ENCODE measurements around the gene SIMC1.
"Not testable (repeated sequence)": the region's sequence is repeated elsewhere in the genome, so short reads cannot be mapped to it uniquely, and the experiment has no call there.

Gene SIMC1

DNA sequence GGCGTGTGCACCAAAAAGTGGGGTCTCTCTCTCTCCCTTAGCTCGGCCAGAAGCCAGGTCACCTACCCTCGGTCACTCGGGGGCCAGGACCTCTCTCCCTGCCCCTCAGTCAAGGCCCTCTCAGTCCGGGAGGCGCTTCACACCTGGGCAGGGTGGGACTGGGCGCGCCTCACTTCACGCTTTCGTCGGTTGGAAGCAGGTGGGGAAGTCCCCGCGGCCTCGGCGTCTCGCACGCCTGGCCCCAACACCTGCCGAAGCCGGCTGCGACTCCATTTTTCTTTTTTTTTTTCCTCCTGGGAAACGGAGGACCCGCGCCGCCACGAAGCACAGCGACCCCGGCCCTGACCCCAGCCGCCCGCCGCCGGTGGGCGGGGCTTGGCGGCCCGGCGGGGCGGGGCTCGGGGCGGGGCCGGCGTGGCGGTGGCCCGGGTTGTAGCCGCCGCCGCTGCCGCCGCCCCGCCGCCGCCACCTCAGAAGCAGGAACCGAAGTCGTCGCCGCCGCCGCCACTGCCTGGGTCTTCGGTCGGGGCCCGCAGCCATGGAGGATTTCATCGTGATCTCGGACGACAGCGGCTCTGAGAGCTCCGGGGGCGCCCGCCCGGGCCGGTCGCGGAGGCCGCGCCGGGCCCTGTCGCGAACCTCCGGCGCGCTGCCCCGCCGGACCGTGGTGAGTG lies at the start of gene SIMC1:
Gene SIMC1, plus strand, starts transcription at position 454 of the 674 bp plus-strand sequence. Its CDS starts 85 bp downstream, at position 539.
- DNase-seq: not testable (repeated sequence)

- no peak for DNase-seq
Observed at GRCh38 chr5:176188506-176189193, 49.6 kb upstream of the SIMC1 start.

- DNase-seq: no peak
Observed at GRCh38 chr5:176189857-176190256, 48.4 kb upstream of the SIMC1 start.

- DNase-seq: no peak
Observed at GRCh38 chr5:176190886-176191755, 47.1 kb upstream of the SIMC1 start.

DNA sequence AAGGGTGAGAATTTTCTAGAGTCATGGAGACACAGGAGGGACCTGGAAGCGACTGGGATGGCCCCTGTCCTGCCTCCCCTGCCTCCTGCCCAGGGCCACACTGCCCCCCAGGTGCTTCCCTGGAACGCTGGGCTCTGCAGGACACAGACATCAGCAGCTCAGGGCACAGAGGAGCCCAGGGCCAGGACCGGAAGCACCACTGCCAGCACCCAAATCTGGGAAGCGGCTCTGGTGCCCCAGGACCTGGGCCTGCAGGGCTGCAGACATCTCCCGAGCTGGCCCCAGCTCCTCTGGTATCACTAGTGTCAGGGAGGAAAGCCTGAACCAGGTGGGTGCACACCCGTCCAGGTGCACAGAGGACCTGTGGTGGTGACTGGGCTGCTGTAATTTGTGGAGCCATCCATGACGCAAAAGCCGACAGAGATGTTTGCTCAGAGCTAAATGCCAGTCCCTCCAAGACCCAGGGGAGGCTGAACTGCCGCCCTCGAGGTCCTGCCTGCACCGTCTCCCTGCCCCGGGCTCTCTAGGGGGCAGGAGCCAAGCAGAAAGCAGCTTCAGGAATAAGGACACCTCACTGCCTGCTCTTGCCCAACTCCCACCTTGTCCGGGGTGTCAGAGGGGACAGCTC lies 46.0 kb upstream of the SIMC1 start:
- DNase-seq: no peak

DNA sequence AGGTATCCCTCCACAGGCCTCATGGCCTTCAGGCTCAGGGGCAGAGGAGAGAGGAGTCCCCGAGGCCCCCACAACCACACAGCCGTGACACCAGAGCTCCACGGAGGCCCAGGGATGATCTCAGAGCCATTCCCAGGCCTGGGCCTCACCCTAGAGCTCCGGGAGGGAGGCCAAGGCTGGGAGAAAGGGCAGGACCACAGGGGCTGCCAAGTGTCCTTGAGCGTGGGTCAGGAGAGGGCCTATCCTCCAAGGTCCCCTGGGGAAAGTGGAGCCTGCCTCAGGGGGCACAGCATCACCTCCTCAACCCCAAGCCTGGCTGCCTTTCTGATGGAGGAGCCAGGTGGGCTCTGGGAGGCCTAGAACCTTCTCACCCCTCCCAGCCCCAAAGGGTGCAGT lies 45.5 kb upstream of the SIMC1 start:
- not testable (repeated sequence) for DNase-seq

DNA sequence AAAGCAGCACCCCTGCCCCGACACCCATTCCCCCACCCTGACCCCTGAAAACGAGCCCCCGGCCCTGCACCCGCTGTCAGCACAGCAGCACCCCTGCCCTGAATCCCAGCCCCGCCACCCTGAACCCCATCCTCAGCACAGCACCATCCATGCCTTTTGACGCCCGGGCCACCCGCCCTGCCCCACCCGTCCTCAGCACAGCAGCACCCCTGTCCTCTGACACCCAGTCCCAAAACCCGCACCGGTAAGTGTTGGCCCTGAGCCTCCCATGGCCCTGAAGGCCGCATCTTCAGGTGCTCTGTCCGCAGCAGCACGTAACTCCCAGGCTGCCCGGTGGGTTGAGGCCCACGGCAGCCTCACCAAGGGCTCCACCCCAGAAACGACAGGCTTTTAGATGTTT lies 44.6 kb upstream of the SIMC1 start:
- DNase-seq: not testable (repeated sequence)

GRCh38 chr5:176194238-176195083 lies 43.8 kb upstream of the SIMC1 start:
- not testable (repeated sequence) for DNase-seq

DNA sequence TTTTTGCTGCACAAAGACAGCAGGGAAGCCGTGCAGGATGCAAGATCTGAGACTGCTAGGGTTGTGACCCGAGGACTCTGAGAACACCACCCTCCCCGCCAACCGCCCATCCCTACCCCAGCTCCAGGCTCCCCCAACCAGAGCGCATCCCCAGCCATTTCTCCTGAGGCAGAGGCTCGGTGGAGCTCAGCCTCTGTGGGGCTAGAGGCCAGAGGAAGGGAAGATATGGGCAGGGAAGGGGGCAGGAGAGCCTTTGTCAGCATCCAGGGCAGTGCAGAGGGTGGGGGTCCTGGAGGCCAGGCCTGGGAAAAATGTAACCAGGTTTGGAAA lies 43.2 kb upstream of the SIMC1 start:
- DNase-seq: not testable (repeated sequence)

GRCh38 chr5:176195487-176196207 lies 42.6 kb upstream of the SIMC1 start:
- not testable (repeated sequence) for DNase-seq

- not testable (repeated sequence) for DNase-seq
Observed at GRCh38 chr5:176196781-176197180, 41.4 kb upstream of the SIMC1 start.

DNA sequence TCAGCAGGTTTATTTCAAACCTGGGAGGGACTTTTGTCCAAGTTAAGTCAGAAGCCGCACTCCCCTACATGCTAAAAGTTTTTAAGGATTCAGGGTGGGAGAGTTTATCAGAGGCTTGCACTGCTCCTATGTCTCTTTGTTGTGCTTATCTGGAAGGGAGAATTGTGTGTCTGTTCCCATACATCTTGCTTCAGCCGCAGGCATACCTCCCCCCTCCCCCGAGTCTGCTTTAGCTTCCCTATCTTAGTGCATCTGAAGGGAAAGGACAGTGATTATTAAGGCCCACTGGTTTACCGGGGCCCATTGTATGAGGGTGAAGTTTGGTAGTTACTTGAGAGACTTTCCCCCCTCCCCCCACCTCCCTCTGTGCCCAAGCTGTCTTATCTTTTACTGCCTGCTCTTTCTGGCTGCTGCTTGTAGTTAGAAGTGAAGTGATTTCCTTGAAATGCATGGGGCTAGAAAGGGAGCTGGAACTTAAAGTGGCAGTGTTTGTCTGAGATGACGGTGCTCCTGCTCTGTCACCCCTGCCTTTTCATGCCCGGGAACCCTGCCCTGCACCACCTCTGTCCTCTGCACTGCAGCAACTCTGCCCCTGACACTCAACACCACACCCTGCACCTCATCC lies 40.9 kb upstream of the SIMC1 start:
- DNase-seq: not testable (repeated sequence)

GRCh38 chr5:176198299-176198698 lies 39.9 kb upstream of the SIMC1 start:
- DNase-seq: not testable (repeated sequence)

DNA sequence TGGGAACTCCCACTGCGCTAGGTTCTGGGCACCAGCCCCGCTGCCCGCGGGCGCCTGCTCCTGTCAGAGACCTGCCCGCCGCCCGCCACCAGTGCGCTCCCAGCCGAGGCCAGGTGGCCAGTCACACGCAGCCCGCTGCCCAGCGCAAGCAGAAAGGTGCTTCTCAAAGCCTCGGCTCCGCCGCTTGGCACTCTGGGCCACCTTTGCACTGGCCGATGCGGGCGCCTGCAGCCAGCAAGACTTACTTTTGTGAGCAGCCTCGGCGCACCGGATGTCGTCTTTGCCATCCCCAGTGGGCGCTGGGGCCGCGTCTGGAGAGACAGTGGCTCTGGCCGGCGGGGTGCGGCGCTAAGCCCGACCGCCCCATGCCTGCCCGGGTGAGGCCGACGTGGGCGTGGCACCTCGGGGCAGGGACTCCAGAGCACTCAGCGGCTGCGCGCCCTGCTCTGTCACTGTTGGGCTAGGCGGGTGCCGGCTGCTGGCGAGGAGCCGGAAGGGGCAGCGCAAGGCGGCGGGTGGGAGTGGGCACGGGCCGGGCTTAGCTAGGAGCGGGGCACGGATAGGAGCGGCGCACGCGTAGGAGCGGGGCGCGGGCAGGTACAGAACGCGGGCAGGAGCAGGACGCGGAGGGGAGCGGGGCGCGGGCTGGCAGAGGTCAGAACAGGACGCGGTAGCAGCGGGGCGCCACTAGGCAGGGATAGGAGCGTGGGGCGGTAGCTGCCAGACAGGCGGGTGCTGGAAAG lies 39.1 kb upstream of the SIMC1 start:
- DNase-seq: not testable (repeated sequence)

DNA sequence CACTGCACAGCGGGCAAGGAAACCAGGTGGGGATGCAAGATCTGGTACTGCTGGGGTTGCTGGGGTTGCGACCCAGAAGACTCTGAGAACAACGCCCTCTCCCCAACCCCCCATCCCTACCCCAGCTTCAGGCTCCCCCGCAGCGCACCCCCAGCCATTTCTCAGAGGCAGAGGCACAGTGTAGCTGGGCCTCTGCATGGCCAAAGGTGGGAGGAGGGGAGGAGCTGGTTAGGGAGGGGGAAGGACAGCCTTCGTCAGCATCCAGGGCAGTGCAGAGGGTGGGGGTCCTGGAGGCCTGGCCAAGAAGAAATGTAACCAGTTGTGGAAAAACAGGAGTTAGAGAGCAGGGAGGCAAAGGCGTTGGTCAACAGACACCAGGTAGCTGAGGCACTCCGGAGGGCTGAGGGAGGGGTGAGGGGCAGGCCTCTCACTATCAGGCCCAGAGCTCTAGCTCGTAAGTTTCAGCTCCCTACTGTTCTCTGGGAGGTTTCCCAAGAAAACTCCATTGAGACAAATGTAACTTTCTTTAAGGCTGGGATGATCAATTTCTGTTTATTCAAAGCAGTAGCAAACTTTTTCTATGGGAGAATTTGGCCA lies 38.3 kb upstream of the SIMC1 start:
- DNase-seq: not testable (repeated sequence)

DNA sequence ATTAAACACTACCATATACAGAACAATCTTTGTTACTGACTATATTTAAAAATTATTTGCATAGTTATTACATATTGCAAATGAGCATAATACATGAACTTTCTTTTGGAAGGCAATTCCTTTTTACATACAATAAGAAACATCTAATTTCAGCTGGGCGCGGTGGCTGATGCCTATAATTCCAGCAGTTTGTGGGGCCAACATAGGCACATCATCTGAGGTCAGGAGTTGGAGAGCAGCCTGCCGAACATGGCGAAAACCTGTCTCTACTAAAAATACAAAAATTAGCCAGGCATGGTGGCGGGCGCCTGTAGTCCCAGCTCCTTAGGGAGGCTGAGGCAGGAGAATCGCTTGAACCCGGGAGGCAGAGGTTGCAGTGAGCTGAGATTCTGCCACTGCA lies 36.4 kb upstream of the SIMC1 start:
- DNase-seq: no peak

- DNase-seq: no peak
Observed at GRCh38 chr5:176203086-176203485, 35.1 kb upstream of the SIMC1 start.

- DNase-seq: not testable (repeated sequence)
Observed at GRCh38 chr5:176203535-176203934, 34.7 kb upstream of the SIMC1 start.

DNA sequence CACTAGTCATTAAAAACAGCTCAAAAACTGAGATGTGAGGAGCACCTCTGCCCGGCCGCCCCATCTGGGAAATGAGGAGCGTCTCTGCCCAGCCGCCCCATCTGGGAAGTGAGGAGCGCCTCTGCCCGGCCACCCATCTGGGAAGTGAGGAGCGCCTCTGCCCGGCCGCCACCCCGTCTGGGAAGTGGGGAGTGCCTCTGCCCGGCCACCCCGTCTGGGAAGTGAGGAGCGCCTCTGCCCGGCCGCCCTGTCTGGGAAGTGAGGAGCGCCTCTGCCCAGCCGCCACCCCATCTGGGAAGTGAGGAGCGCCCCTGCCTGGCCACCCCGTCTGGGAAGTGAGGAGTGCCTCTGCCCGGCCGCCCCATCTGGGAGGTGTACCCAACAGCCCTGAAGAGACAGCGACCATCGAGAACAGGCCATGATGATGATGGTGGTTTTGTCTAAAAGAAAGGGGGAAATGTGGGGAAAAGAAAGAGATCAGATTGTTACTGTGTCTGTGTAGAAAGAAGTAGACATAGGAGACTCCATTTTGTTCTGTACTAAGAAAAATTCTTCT lies 23.7 kb upstream of the SIMC1 start:
- not testable (repeated sequence) for DNase-seq

All from KG1 (cell line).